Natural killer cell (primary cell): ENCODE results near the gene DEXI. TPM values are rescaled to one million over a fixed set of nuclear protein-coding genes. Genes with fewer than 3 reads are reported as not detected.

Experiments used
- ATAC-seq, 3 donors: fragments of 150-1000 bp in 2 of 3; fragments of 200-7000 bp in 1 of 3; cut with Tn5 transposase; 1 replicate in 1 of 3; 2 replicates in 2 of 3; pipeline ENCODE4 v1.10.0; 2021; ENCODE audit warnings: mild to moderate bottlenecking in 2 of 3, moderate library complexity in 2 of 3
- DNase-seq, 2 donors: peaks; one replicate each; pipeline versions ENCODE4 v3.0.0 to v3.0.0-alpha.2; 2013 to 2021; ENCODE audit warnings: mixed read lengths in 1 of 2
- H3K27ac ChIP-seq: one replicate; pipeline ENCODE4 v1.5.1; 2013; ENCODE audit warnings: mild to moderate bottlenecking, low read length
- H3K27me3 ChIP-seq: one replicate; pipeline ENCODE4 v1.6.1; 2013; ENCODE audit warnings: low read length; ENCODE audit not compliant: control insufficient read depth, insufficient read depth
- H3K36me3 ChIP-seq: one replicate; pipeline ENCODE4 v1.6.1; 2013; ENCODE audit warnings: low read length; ENCODE audit not compliant: control insufficient read depth, insufficient read depth
- H3K4me1 ChIP-seq: one replicate; pipeline ENCODE4 v1.6.1; 2013; ENCODE audit warnings: low read length; ENCODE audit not compliant: control insufficient read depth, insufficient read depth
- H3K4me3 ChIP-seq: one replicate; pipeline ENCODE4 v1.5.1; 2013; ENCODE audit warnings: low read length
- H3K9me3 ChIP-seq: one replicate; pipeline ENCODE4 v1.6.1; 2013; ENCODE audit warnings: low read length; ENCODE audit not compliant: control insufficient read depth, insufficient read depth
- H3K27ac Mint-ChIP-seq, 2 donors: one replicate each; pipeline ENCODE4 v1.8.0; 2022; ENCODE audit warnings: mild to moderate bottlenecking in 2 of 2, mixed read lengths in 2 of 2, moderate library complexity in 1 of 2
- H3K27me3 Mint-ChIP-seq, 2 donors: one replicate each; pipeline ENCODE4 v1.8.0; 2022; ENCODE audit warnings: low read depth in 2 of 2, mixed read lengths in 2 of 2
- H3K36me3 Mint-ChIP-seq: one replicate; pipeline ENCODE4 v1.8.0; 2022; ENCODE audit warnings: mixed read lengths
- H3K4me1 Mint-ChIP-seq, 2 donors: one replicate each; pipeline ENCODE4 v1.8.0; 2022; ENCODE audit warnings: mixed read lengths in 2 of 2
- H3K4me3 Mint-ChIP-seq: one replicate; pipeline ENCODE4 v1.8.0; 2022; ENCODE audit warnings: mild to moderate bottlenecking, moderate library complexity, mixed read lengths
- H3K9me3 Mint-ChIP-seq, 2 donors: one replicate each; pipeline ENCODE4 v1.8.0; 2022; ENCODE audit warnings: mixed read lengths in 2 of 2
- CTCF ChIP-seq: fragments of 200-600 bp; IDR thresholded peaks from one replicate; pipeline ENCODE4 v1.8.0; 2022; ENCODE audit warnings: antibody characterized with exemption
- WGBS: methylation state at CpG from one replicate; pipeline ENCODE4 v1.1.7; 2013; ENCODE audit warnings: missing lambda C conversion rate; ENCODE audit not compliant: insufficient coverage; 5-methylcytosine and 5-hydroxymethylcytosine counted together
- intact Hi-C: fragments of 100-400 bp; cut with micrococcal nuclease; formaldehyde crosslinking; loops from one replicate; pipeline ENCODE4 v1.14.2; 2022
- total RNA-seq, 4 donors: library from RNA; stranded (reverse); fragments of 120-200 nt in 1 of 4; gene quantifications; one replicate each; pipeline versions ENCODE4 v1.2.3 to v1.2.4, GENCODE V29; 2013 to 2022

The DEXI gene
- total RNA-seq, 3 donors from 2014 or later (not counting 1 experiment from before 2014, with no cell fraction given), result 8.7 to 15.2 (median 14.4) TPM

GRCh38 chr16:10897134-10897533, 45.1 kb downstream of the DEXI start:
- H3K27me3 ChIP-seq, result no peaks in the 10 kb centered on the region
- no peak overlapping the region for H3K4me3 Mint-ChIP-seq
- peaks cover 6 to 12% of the 10 kb centered on the region in 2 donors for H3K4me1 Mint-ChIP-seq
- no peaks in the 10 kb centered on the region for H3K27me3 Mint-ChIP-seq
- H3K4me3 ChIP-seq, result no peak overlapping the region
- H3K36me3 ChIP-seq, result peaks cover 24% of the 10 kb centered on the region
- no peak overlapping the region for H3K27ac Mint-ChIP-seq
- H3K36me3 Mint-ChIP-seq, result no peaks in the 10 kb centered on the region
- ATAC-seq (no peak), DNase-seq (no peak)
- H3K9me3 ChIP-seq, result no peaks in the 10 kb centered on the region
- intact Hi-C loops, result no loop called here
- H3K4me1 ChIP-seq, result peaks cover 20% of the 10 kb centered on the region
- 78% methylated on average over 5 of the region's 5 CpGs for WGBS
- no peak for TF ChIP-seq CTCF
- peak overlapping the region; percentile 55 for H3K27ac ChIP-seq
- no peaks in the 10 kb centered on the region for H3K9me3 Mint-ChIP-seq

- DNase-seq, result no peak
- H3K27me3 ChIP-seq, result no peaks in the 10 kb centered on the region
- no CpG with 5 or more reads among the region's 2 CpGs for WGBS
- H3K9me3 Mint-ChIP-seq, result no peaks in the 10 kb centered on the region
- intact Hi-C loops, result no loop called here
- peak overlapping the region in 1 of 2 donors; percentile 53 for H3K27ac Mint-ChIP-seq
- H3K4me1 Mint-ChIP-seq, result peaks cover 6 to 12% of the 10 kb centered on the region in 2 donors
- no peaks in the 10 kb centered on the region for H3K27me3 Mint-ChIP-seq
- no peak for TF ChIP-seq CTCF
- H3K4me1 ChIP-seq, result peaks cover 22% of the 10 kb centered on the region
- peaks cover 21% of the 10 kb centered on the region for H3K36me3 ChIP-seq
- H3K36me3 Mint-ChIP-seq, result no peaks in the 10 kb centered on the region
- peak overlapping the region; percentile 55 for H3K27ac ChIP-seq
- H3K4me3 ChIP-seq, result no peak overlapping the region
- no peaks in the 10 kb centered on the region for H3K9me3 ChIP-seq
- ATAC-seq, result no peak
- no peak overlapping the region for H3K4me3 Mint-ChIP-seq
Observed at GRCh38 chr16:10896723-10897122, 45.5 kb downstream of the DEXI start.

GRCh38 chr16:10896165-10896564, 46.1 kb downstream of the DEXI start:
- ATAC-seq, result no peak
- H3K4me3 Mint-ChIP-seq, result no peak overlapping the region
- peaks cover 18% of the 10 kb centered on the region for H3K36me3 ChIP-seq
- DNase-seq, result no peak
- WGBS, result no CpG with 5 or more reads among the region's 3 CpGs
- H3K27ac Mint-ChIP-seq, result peak overlapping the region in 1 of 2 donors; percentile 53
- no peak overlapping the region for H3K4me3 ChIP-seq
- peaks cover 26% of the 10 kb centered on the region for H3K4me1 ChIP-seq
- peaks cover 6 to 12% of the 10 kb centered on the region in 2 donors for H3K4me1 Mint-ChIP-seq
- no peaks in the 10 kb centered on the region for H3K27me3 Mint-ChIP-seq
- H3K27ac ChIP-seq, result no peak overlapping the region
- intact Hi-C loops, result no loop called here
- no peaks in the 10 kb centered on the region for H3K27me3 ChIP-seq
- TF ChIP-seq CTCF, result no peak
- no peaks in the 10 kb centered on the region for H3K36me3 Mint-ChIP-seq
- H3K9me3 ChIP-seq, result no peaks in the 10 kb centered on the region
- H3K9me3 Mint-ChIP-seq, result no peaks in the 10 kb centered on the region
